Mucosa of descending colon (tissue), 3 donors: ENCODE data around the gene SLC26A4. TPM values are rescaled to one million over a fixed set of nuclear protein-coding genes. Genes with fewer than 3 reads are reported as not detected.

Experiments used
- ATAC-seq: fragments of 200-7000 bp; cut with Tn5 transposase; one replicate; pipeline ENCODE4 v1.9.1; 2020; ENCODE audit warnings: mild to moderate bottlenecking, moderate library complexity
- DNase-seq, 3 donors: peaks; one replicate each; pipeline ENCODE4 v3.0.0-alpha.2; 2020
- H3K36me3 ChIP-seq: fragments of 200-600 bp; one replicate; pipeline ENCODE4 v1.8.0; 2021; ENCODE audit warnings: low read depth, mild to moderate bottlenecking
- H3K4me1 ChIP-seq: fragments of 200-600 bp; one replicate; pipeline ENCODE4 v1.8.0; 2021; ENCODE audit warnings: low read depth, mild to moderate bottlenecking
- H3K4me3 ChIP-seq: fragments of 200-600 bp; one replicate; pipeline ENCODE4 v1.8.0; 2021; ENCODE audit warnings: mild to moderate bottlenecking
- H3K9me3 ChIP-seq: fragments of 200-600 bp; one replicate; pipeline ENCODE4 v1.8.0; 2021; ENCODE audit warnings: mild to moderate bottlenecking
- intact Hi-C, 2 donors: fragments of 100-400 bp; cut with DNase I in 1 of 2; cut with micrococcal nuclease in 1 of 2; formaldehyde crosslinking; loops; one replicate each; pipeline versions ENCODE4 v1.11.0 to v1.11.1; 2022; cut with DNase I, micrococcal nuclease
- total RNA-seq, 3 donors: library from RNA; stranded (reverse); fragmentation: NEBNext Ultra II Directional in 2 of 3; extraction: Animal tissue kit (Norgen Biotek cat#: 25700) in 2 of 3; gene quantifications; one replicate each; pipeline versions ENCODE4 v1.2.1 to v1.2.4, GENCODE V29; 2021 to 2023
- TF ChIP-seq, protein P1 (sequence below): fragments of 200-600 bp; IDR thresholded peaks from one replicate; pipeline ENCODE4 v1.8.0; 2022; ENCODE audit warnings: antibody characterized with exemption, mild to moderate bottlenecking
- donor health status: DM: no; HTN: no; CAD: no; lungs with moderate emphysema.
- donor health status: DM: no; HTN: no; CAD: no.
- donor health status: DM: no; HTN: yes; CAD: no.

The SLC26A4 gene
- total RNA-seq, 3 donors from 2014 or later: 0.48 to 1.4 (median 0.57) TPM

DNA sequence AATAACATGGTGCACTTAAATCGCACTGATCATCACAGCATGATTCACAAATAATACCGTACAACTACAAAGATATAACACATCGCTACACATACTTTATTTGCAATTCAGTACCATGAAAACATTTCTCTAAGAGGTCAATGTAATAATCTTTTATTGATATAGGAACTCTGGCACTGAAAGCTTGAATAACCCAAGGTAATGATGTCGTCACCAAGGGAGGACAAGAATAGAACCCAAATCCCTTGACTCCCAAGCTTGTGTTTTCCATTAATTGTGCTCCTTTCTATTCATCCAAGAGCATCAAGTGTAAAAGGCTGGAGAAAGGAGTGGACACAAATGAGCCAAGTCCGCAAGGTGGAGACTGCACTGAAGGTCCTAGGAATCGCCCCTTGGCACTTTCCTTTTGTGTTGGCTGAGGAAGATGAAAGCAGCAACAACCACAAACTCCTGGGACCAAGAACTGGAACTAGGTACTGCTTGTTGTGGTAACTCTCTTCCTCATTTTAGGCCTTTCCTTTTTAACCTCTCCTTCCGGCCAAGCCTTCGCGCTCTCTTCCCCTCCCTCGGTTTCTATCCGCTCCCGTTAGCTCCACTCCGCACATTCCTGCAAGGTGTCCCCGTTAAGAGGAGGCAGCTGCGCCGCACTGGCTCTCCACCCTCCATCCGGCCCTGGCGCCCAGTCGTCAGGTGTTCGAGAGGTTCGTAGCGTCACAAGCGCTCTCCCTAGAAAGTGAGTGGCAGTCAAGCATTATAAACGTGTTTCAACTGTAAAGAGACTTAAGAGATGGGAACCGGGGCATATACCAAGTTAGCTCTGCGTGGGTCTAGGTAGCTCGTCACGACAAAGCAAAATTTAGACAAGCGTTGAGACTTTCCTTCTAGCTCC is 82.3 kb downstream of the SLC26A4 start:
- intact Hi-C loops: loop anchor here (10.0 kb wide), 1 partner anchor 132 kb away; no protein-coding TSS in a partner anchor
- peak; percentile 63 to 84 (median 77) for DNase-seq
- Histone ChIP-seq H3K36me3 (no peaks in the 10 kb centered on the region), H3K4me3 (peak overlapping the region; percentile 76), H3K9me3 (no peaks in the 10 kb centered on the region), H3K4me1 (peaks cover 26% of the 10 kb centered on the region)
- ATAC-seq: peak; percentile 51
- TF ChIP-seq, protein P1, sequence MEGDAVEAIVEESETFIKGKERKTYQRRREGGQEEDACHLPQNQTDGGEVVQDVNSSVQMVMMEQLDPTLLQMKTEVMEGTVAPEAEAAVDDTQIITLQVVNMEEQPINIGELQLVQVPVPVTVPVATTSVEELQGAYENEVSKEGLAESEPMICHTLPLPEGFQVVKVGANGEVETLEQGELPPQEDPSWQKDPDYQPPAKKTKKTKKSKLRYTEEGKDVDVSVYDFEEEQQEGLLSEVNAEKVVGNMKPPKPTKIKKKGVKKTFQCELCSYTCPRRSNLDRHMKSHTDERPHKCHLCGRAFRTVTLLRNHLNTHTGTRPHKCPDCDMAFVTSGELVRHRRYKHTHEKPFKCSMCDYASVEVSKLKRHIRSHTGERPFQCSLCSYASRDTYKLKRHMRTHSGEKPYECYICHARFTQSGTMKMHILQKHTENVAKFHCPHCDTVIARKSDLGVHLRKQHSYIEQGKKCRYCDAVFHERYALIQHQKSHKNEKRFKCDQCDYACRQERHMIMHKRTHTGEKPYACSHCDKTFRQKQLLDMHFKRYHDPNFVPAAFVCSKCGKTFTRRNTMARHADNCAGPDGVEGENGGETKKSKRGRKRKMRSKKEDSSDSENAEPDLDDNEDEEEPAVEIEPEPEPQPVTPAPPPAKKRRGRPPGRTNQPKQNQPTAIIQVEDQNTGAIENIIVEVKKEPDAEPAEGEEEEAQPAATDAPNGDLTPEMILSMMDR: no peak

DNA sequence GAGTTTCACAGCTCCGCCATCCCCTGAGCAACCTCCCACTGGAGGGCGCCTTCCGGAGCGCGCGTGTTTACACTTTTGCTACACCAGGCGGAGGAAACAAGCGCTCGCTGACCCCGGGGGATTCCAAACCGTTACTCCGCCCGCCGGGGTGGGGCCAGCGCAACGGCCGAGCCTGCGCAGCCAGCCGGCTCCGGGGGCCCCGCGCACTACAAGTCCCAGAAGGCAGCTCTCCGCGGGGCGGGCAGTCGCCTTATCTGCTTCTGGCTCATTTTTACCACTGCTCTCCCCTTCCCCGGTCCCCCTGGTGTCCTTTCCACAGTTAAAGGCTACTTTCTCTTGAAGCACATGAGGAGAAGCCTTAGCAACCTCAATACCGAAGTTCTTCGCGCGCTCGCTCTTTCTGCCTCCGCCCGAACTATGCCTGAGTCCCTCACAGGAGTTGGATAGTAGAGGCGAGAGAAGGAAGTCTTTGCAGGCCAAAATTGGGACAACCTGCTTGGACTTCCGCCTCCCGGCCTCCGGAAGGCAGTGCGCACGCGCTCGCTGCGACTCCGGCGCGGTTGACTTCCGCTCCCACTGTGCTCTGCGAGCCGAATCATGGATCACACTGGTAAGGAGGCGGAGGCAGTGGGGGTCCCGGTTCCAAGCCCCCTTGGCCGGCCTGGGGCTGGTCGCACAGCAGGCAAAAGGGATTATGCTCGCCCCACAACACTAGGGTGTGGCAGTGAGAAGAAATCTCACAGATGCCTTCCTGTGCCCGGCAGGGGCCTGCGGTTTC is 83.1 kb downstream of the SLC26A4 start, which contains the start of gene CBLL1:
CBLL1 (plus strand) TSS at position 576 of the 778 bp plus-strand sequence; CDS start at position 598, 22 bp downstream.
- intact Hi-C loops: loop anchor here (10.0 kb wide), 1 partner anchor 131 kb away; no protein-coding TSS in a partner anchor
- peaks cover 26% of the 10 kb centered on the region for H3K4me1 ChIP-seq
- ATAC-seq (peak; percentile 95), DNase-seq (peak; percentile 97 to 98 (median 98))
- H3K4me3 ChIP-seq: peak within 1 kb of the TSS; percentile 76
- no peaks in the 10 kb centered on the region for H3K9me3 ChIP-seq
- H3K36me3 ChIP-seq: no peaks in the 10 kb centered on the region
- TF ChIP-seq, protein P1: peak; percentile 30

DNA sequence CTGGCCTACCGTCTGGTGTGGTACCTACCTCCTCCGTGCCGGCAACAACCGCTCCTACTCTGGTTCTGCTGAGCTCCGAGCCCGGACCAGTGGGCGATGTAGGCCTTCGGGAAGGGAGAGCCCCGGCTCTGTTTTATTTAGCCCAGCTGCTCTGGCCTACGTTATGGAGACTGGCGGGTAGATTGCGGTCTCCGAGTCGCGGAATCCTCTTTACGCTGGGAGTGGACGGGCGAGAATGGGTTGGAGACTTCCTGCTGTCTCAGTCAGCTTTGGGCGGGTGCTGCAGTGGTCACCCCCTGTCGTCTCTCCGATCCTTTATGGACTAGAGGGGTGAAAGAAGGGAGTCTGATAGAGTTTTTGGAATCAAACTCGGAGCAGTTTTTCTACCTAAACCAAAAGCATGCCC is 83.7 kb downstream of the SLC26A4 start:
- Histone ChIP-seq H3K4me3 (peak overlapping the region; percentile 76), H3K36me3 (no peaks in the 10 kb centered on the region), H3K9me3 (no peaks in the 10 kb centered on the region), H3K4me1 (peaks cover 26% of the 10 kb centered on the region)
- intact Hi-C loops: loop anchor here (10.0 kb wide), 1 partner anchor 130 kb away; no protein-coding TSS in a partner anchor
- TF ChIP-seq, protein P1: no peak
- ATAC-seq: peak; percentile 58
- DNase-seq: no peak

DNA sequence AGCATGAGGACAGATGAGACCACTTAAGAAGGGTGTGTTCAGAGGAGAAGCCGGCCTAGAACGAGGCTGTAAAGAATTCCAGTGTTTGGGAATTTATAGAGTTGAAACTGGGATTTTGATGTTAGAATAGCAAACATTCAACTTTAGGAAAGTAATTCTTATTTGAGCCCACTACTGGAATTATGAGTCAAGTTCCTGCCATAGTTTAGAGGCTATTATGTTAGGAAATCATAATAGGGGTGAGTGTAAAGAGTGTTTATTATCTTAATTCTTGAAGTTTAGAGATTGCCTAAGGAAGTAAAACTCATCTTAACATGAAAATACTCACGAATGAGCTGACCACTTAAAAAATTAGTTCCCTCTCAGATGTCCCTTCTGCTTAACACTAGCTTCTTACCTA is 85.4 kb downstream of the SLC26A4 start:
- Histone ChIP-seq H3K4me1 (peaks cover 26% of the 10 kb centered on the region), H3K9me3 (no peaks in the 10 kb centered on the region), H3K4me3 (no peak overlapping the region), H3K36me3 (no peaks in the 10 kb centered on the region)
- DNase-seq (no peak), ATAC-seq (no peak)
- intact Hi-C loops: loop anchor here (10.0 kb wide), 1 partner anchor 129 kb away; no protein-coding TSS in a partner anchor
- TF ChIP-seq, protein P1: no peak

DNA sequence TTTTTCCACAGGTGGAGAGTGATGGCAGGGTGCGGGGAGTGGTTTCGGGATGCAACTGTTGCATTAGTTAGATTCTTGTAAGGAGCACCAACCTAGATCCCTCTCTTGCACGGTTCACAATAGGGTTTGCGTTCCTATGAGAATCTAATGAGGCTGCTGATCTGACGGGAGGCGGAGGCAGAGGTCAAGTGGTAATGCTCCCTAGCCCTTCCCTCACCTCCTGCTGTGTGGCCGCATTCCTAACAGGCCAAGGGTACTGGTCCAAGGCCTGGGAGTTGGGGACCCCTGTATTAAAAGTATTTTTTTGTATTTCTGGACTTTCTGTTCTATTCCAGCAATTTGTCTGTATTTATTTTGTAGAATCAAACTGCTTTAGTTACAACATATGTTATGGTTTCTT is 90.5 kb downstream of the SLC26A4 start:
- ATAC-seq: no peak
- Histone ChIP-seq H3K4me3 (no peak overlapping the region), H3K9me3 (no peaks in the 10 kb centered on the region), H3K36me3 (no peaks in the 10 kb centered on the region), H3K4me1 (peaks cover 4% of the 10 kb centered on the region)
- TF ChIP-seq, protein P1: no peak
- intact Hi-C loops: no loop called here
- DNase-seq: no peak
